CD4-positive, CD25-positive, alpha-beta regulatory T cell (primary cell): Measurements from ENCODE around the gene COL4A2. TPM values are rescaled to one million over a fixed set of nuclear protein-coding genes. Genes with fewer than 3 reads are reported as not detected.

ENCODE experiments used
- ATAC-seq, 2 donors: fragments of 150-1000 bp; cut with Tn5 transposase; one replicate each; pipeline ENCODE4 v1.10.0; 2021; ENCODE audit warnings: low read depth in 2 of 2, moderate number of reproducible peaks in 2 of 2, moderate library complexity in 1 of 2
- DNase-seq, 3 donors: peaks; one replicate each; pipeline versions ENCODE4 v3.0.0 to v3.0.0-alpha.2; 2012 to 2022; ENCODE audit warnings: mixed read lengths in 1 of 3
- H3K27ac ChIP-seq: one replicate; pipeline ENCODE4 v1.7.0; 2013; ENCODE audit warnings: mild to moderate bottlenecking, low read length; ENCODE audit not compliant: insufficient read depth, poor library complexity, severe bottlenecking
- H3K27me3 ChIP-seq: one replicate; pipeline ENCODE4 v1.7.0; 2013; ENCODE audit warnings: low read length; ENCODE audit not compliant: control insufficient read depth, insufficient read depth
- H3K36me3 ChIP-seq: one replicate; pipeline ENCODE4 v1.7.0; 2013; ENCODE audit warnings: mild to moderate bottlenecking, low read length, moderate library complexity; ENCODE audit not compliant: control insufficient read depth, insufficient read depth
- H3K4me1 ChIP-seq: 2 replicates; pipeline ENCODE4 v1.7.0; 2013; ENCODE audit warnings: mild to moderate bottlenecking, low read length; ENCODE audit not compliant: insufficient read depth, control insufficient read depth, poor library complexity, severe bottlenecking
- H3K4me3 ChIP-seq: one replicate; pipeline ENCODE4 v1.7.0; 2013; ENCODE audit warnings: low read depth, mild to moderate bottlenecking, low read length, moderate library complexity
- H3K9me3 ChIP-seq, 2 experiments: 1 replicate in 1 of 2; 2 replicates in 1 of 2; pipeline ENCODE4 v1.7.0; 2013; ENCODE audit warnings: low read length in 2 of 2, mild to moderate bottlenecking in 1 of 2, moderate library complexity in 1 of 2; ENCODE audit not compliant: control insufficient read depth in 2 of 2
- H3K27ac Mint-ChIP-seq, 3 donors: one replicate each; pipeline ENCODE4 v1.8.0; 2020 to 2022; ENCODE audit warnings: mild to moderate bottlenecking in 3 of 3, mixed read lengths in 3 of 3, moderate library complexity in 2 of 3
- H3K27me3 Mint-ChIP-seq: one replicate; pipeline ENCODE4 v1.8.0; 2022; ENCODE audit warnings: mild to moderate bottlenecking, mixed read lengths
- H3K36me3 Mint-ChIP-seq: one replicate; pipeline ENCODE4 v1.8.0; 2020; ENCODE audit warnings: mixed read lengths
- H3K4me1 Mint-ChIP-seq, 4 donors: one replicate each; pipeline ENCODE4 v1.8.0; 2020 to 2022; ENCODE audit warnings: mixed read lengths in 4 of 4, mild to moderate bottlenecking in 1 of 4
- H3K4me3 Mint-ChIP-seq, 4 donors: one replicate each; pipeline ENCODE4 v1.8.0; 2020 to 2022; ENCODE audit warnings: mild to moderate bottlenecking in 4 of 4, mixed read lengths in 4 of 4, moderate library complexity in 3 of 4
- H3K9me3 Mint-ChIP-seq, 7 donors: one replicate each; pipeline ENCODE4 v1.8.0; 2020 to 2022; ENCODE audit warnings: mixed read lengths in 7 of 7, mild to moderate bottlenecking in 3 of 7, moderate library complexity in 2 of 7
- polyA plus RNA-seq, 4 donors: library from polyadenylated mRNA; unstranded; fragments of 300-500 nt; fragmentation: Illumina TruSeq; gene quantifications; one replicate each; pipeline ENCODE4 v1.2.3, GENCODE V29; 2021
- total RNA-seq: library from RNA; stranded (reverse); gene quantifications from one replicate; pipeline ENCODE4 v1.2.3, GENCODE V29; 2022

COL4A2 gene
- total and polyA plus RNA-seq, 5 donors from 2014 or later: not detected

DNA sequence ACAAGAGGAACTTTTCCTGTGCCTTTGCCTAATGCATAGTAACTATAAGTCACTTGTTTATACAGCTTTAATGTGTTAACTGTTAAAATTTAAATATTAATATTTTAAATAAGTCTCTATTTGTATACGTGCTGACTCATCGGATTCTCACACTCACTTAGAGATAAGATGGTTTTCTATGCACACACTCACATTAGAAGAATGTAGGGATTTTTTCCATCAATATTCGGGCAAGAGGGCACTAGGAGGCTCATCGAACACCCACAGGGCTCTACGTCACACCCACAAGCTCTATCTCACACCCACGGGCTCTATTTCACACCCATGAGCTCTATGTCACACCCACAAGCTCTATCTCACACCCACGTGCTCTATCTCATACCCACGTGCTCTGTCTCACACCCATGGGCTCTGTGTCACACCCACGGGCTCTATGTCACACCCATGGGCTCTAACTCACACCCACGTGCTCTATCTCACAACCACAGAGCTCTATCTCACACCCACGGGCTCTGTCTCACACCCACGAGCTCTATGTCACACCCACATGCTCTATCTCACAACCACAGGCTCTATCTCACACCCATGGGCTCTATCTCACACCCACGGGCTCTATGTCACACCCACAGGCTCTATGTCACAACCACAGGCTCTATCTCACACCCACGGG lies 73.4 kb downstream of the COL4A2 start:
- Mint-ChIP-seq H3K27me3 (peaks cover 7% of the 10 kb centered on the region), H3K4me3 (no peak overlapping the region), H3K4me1 (no peaks in the 10 kb centered on the region), H3K36me3 (no peaks in the 10 kb centered on the region), H3K27ac (no peak overlapping the region), H3K9me3 (peaks cover 0 to 7% (median 5%) of the 10 kb centered on the region in 7 donors)
- no peak overlapping the region for H3K27ac ChIP-seq
- no peaks in the 10 kb centered on the region for H3K4me1 ChIP-seq
- no peak for ATAC-seq
- DNase-seq: no peak
- H3K27me3 ChIP-seq: no peaks in the 10 kb centered on the region
- peaks cover 0 to 6% of the 10 kb centered on the region in 2 experiments for H3K9me3 ChIP-seq
- H3K4me3 ChIP-seq: no peak overlapping the region
- H3K36me3 ChIP-seq: no peaks in the 10 kb centered on the region

DNA sequence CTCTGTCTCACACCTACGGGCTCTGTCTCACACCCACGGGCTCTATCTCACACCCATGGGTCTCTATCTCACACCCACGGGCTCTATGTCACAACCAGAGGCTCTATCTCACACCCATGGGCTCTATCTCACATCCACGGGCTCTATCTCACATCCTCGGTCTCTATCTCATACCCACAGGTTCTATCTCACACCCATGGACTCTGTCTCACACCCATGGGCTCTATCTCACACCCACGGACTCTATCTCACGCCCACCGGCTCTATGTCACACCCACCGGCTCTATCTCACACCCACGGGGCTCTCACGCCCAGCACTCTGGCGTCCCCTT lies 73.9 kb downstream of the COL4A2 start:
- H3K36me3 Mint-ChIP-seq: no peaks in the 10 kb centered on the region
- no peaks in the 10 kb centered on the region for H3K4me1 ChIP-seq
- ATAC-seq: no peak

DNA sequence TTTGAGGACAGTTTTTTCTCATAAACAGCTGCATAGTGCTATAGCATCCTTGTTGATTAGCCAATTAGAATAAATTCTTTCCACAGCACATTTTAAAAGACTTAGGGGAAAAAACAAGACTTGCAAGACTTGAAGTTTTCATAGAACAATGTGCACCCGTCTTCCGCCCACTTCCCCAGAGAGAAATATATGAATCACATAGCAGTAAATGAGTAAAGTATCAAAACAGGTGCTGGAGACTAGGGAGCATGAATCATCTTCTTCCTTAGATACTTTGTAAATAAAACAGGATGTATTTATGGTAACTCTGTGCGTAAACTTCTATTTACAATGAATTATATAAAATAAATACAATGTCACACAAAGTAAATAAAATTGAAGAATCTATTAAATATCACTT lies 75.1 kb downstream of the COL4A2 start:
- no peak overlapping the region for H3K27ac ChIP-seq
- no peak overlapping the region for H3K4me3 Mint-ChIP-seq
- no peaks in the 10 kb centered on the region for H3K36me3 Mint-ChIP-seq
- DNase-seq (no peak), ATAC-seq (no peak)
- H3K36me3 ChIP-seq: no peaks in the 10 kb centered on the region
- H3K27ac Mint-ChIP-seq: no peak overlapping the region
- peaks cover 0 to 6% of the 10 kb centered on the region in 2 experiments for H3K9me3 ChIP-seq
- no peaks in the 10 kb centered on the region for H3K4me1 ChIP-seq
- no peak overlapping the region for H3K4me3 ChIP-seq
- H3K27me3 Mint-ChIP-seq: peaks cover 7% of the 10 kb centered on the region
- H3K4me1 Mint-ChIP-seq: no peaks in the 10 kb centered on the region
- peaks cover 0 to 8% (median 5%) of the 10 kb centered on the region in 7 donors for H3K9me3 Mint-ChIP-seq
- H3K27me3 ChIP-seq: no peaks in the 10 kb centered on the region

More for the DNA sequence above, 73.9 kb downstream of the COL4A2 start:
- no peaks in the 10 kb centered on the region for H3K4me1 Mint-ChIP-seq
- Histone ChIP-seq H3K27me3 (no peaks in the 10 kb centered on the region), H3K4me3 (no peak overlapping the region), H3K9me3 (peaks cover 0 to 6% of the 10 kb centered on the region in 2 experiments), H3K36me3 (no peaks in the 10 kb centered on the region), H3K27ac (no peak overlapping the region)
- no peak overlapping the region for H3K27ac Mint-ChIP-seq
- DNase-seq: no peak
- no peak overlapping the region for H3K4me3 Mint-ChIP-seq
- H3K27me3 Mint-ChIP-seq: peaks cover 7% of the 10 kb centered on the region
- H3K9me3 Mint-ChIP-seq: peaks cover 0 to 7% (median 5%) of the 10 kb centered on the region in 7 donors

DNA sequence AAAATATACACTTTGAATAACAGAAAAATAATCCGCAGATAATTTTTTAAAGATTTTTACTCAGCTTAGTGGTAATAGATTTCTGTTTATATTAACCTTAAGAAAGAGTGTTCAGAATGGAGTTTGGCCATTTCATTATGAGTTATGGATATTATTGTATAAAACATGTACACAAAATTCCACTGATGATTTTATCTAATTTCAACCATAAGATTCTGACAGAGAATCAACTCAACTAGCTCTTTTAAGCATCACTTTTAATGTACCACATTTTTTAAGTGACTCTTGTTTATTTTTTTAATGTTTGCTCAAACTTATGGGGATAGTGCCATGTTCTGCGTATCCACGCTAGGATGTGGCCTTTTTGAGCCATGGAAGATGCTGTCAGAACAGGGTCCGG lies 75.7 kb downstream of the COL4A2 start:
- H3K4me1 Mint-ChIP-seq: no peaks in the 10 kb centered on the region
- no peak overlapping the region for H3K4me3 ChIP-seq
- no peaks in the 10 kb centered on the region for H3K36me3 Mint-ChIP-seq
- H3K4me1 ChIP-seq: no peaks in the 10 kb centered on the region
- no peaks in the 10 kb centered on the region for H3K27me3 ChIP-seq
- no peak overlapping the region for H3K4me3 Mint-ChIP-seq
- H3K27ac Mint-ChIP-seq: no peak overlapping the region
- H3K27ac ChIP-seq: no peak overlapping the region
- H3K27me3 Mint-ChIP-seq: peaks cover 7% of the 10 kb centered on the region
- H3K36me3 ChIP-seq: no peaks in the 10 kb centered on the region
- no peak for ATAC-seq
- H3K9me3 ChIP-seq: peaks cover 0 to 6% of the 10 kb centered on the region in 2 experiments
- DNase-seq: no peak
- H3K9me3 Mint-ChIP-seq: peaks cover 0 to 8% (median 5%) of the 10 kb centered on the region in 7 donors

DNA sequence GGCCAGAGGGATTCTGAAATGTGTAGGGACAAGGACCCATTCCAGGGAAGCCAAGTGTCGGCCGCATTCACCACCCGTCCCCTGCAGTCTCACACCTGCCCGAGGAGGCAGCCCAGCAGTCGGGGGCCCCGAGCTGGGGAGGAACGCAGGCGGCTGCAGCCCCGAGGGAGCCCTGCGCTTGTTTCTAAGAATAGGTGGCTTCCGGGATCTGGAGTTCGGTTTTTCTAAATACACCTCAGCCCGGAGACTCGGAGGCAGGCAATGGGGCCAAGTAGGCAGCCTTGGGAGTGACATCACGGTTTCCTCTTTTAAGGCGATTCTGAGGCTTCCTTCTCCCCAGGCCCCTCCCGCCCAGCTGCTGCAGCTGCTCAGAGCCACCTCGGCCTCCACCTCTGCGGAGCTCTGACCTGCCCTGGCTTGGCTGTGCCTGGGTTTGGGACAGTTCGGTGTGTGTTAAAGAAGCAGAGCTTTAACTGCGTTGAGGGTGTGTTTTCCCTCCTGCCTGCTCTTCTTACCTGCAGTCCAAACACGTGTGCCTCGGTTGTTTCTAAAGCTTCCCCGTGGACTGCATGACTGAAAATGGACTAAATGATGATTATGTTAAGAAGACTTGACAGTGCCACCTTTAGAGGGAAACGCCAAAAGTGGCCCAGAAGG lies 80.5 kb downstream of the COL4A2 start:
- Mint-ChIP-seq H3K4me3 (peak overlapping the region in 2 of 4 donors; percentile 22 to 50), H3K27me3 (peaks cover 6% of the 10 kb centered on the region), H3K27ac (no peak overlapping the region), H3K9me3 (peaks cover 0 to 13% (median 4%) of the 10 kb centered on the region in 7 donors), H3K4me1 (no peaks in the 10 kb centered on the region), H3K36me3 (no peaks in the 10 kb centered on the region)
- Histone ChIP-seq H3K4me1 (no peaks in the 10 kb centered on the region), H3K36me3 (no peaks in the 10 kb centered on the region), H3K4me3 (no peak overlapping the region), H3K27me3 (no peaks in the 10 kb centered on the region), H3K27ac (no peak overlapping the region), H3K9me3 (no peaks in the 10 kb centered on the region)
- ATAC-seq (peak in 1 of 2 donors; percentile 20), DNase-seq (peak in 1 of 3 donors; percentile 5)

- Mint-ChIP-seq H3K36me3 (no peaks in the 10 kb centered on the region), H3K27me3 (peaks cover 6% of the 10 kb centered on the region), H3K4me1 (no peaks in the 10 kb centered on the region), H3K27ac (no peak overlapping the region), H3K4me3 (no peak overlapping the region), H3K9me3 (peaks cover 0 to 13% (median 0%) of the 10 kb centered on the region in 7 donors)
- H3K36me3 ChIP-seq: no peaks in the 10 kb centered on the region
- no peaks in the 10 kb centered on the region for H3K27me3 ChIP-seq
- ATAC-seq (no peak), DNase-seq (no peak)
- no peaks in the 10 kb centered on the region for H3K4me1 ChIP-seq
- no peaks in the 10 kb centered on the region for H3K9me3 ChIP-seq
- H3K27ac ChIP-seq: no peak overlapping the region
- H3K4me3 ChIP-seq: no peak overlapping the region
Observed at GRCh38 chr13:110388108-110388943, 81.2 kb downstream of the COL4A2 start.

DNA sequence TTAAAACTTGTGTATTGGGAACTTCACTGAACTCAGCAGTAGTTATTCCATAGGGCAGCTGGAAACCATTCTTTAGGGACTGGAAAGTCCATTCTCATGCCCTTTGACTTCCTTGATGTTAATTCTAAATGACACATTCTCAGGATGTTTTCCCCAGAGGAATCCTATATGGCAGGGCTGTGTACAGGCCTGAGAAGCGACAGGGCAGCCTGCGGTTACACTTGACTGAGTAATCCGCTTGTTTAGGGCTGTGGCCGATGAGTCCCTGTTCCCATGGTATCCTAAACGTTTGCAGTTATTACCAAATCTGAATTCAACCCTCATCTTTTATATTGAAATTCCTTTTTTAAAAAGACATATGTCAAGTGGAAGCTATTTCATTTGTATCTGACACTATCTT lies 83.5 kb downstream of the COL4A2 start:
- H3K9me3 Mint-ChIP-seq: peaks cover 0 to 7% (median 0%) of the 10 kb centered on the region in 7 donors
- Histone ChIP-seq H3K36me3 (no peaks in the 10 kb centered on the region), H3K27ac (no peak overlapping the region), H3K27me3 (no peaks in the 10 kb centered on the region), H3K9me3 (no peaks in the 10 kb centered on the region), H3K4me3 (no peak overlapping the region), H3K4me1 (no peaks in the 10 kb centered on the region)
- DNase-seq (no peak), ATAC-seq (no peak)
- H3K4me1 Mint-ChIP-seq: no peaks in the 10 kb centered on the region
- H3K27ac Mint-ChIP-seq: no peak overlapping the region
- H3K27me3 Mint-ChIP-seq: peaks cover 6% of the 10 kb centered on the region
- no peaks in the 10 kb centered on the region for H3K36me3 Mint-ChIP-seq
- no peak overlapping the region for H3K4me3 Mint-ChIP-seq
